Glutamatergic neuron (in vitro differentiated cells): ENCODE measurements around the gene CATSPERE. TPM values are rescaled to one million over a fixed set of nuclear protein-coding genes. Genes with fewer than 3 reads are reported as not detected.
"Not testable (repeated sequence)": the region's sequence is repeated elsewhere in the genome, so short reads cannot be mapped to it uniquely, and the experiment has no call there.

Experiments used
- DNase-seq: peaks from one replicate; pipeline ENCODE4 v3.0.0; 2022
- H3K27ac Mint-ChIP-seq: one replicate; pipeline ENCODE4 v1.8.0; 2020; ENCODE audit warnings: mild to moderate bottlenecking, mixed read lengths, inconsistent platforms; ENCODE audit not compliant: unreplicated experiment
- H3K27me3 Mint-ChIP-seq: one replicate; pipeline ENCODE4 v1.8.0; 2020; ENCODE audit warnings: mild to moderate bottlenecking, moderate library complexity, mixed read lengths, inconsistent platforms; ENCODE audit not compliant: unreplicated experiment
- H3K36me3 Mint-ChIP-seq: one replicate; pipeline ENCODE4 v1.8.0; 2020; ENCODE audit warnings: mild to moderate bottlenecking, mixed read lengths, inconsistent platforms; ENCODE audit not compliant: unreplicated experiment
- H3K4me1 Mint-ChIP-seq: one replicate; pipeline ENCODE4 v1.8.0; 2020; ENCODE audit warnings: mild to moderate bottlenecking, low read depth, mixed read lengths, inconsistent platforms; ENCODE audit not compliant: unreplicated experiment
- H3K4me3 Mint-ChIP-seq: one replicate; pipeline ENCODE4 v1.8.0; 2020; ENCODE audit warnings: mild to moderate bottlenecking, mixed read lengths, inconsistent platforms; ENCODE audit not compliant: unreplicated experiment
- H3K9me3 Mint-ChIP-seq: one replicate; pipeline ENCODE4 v1.8.0; 2020; ENCODE audit warnings: mild to moderate bottlenecking, moderate library complexity, mixed read lengths, inconsistent platforms; ENCODE audit not compliant: unreplicated experiment
- CTCF ChIP-seq: fragments of 200-600 bp; sonication (generic); IDR thresholded peaks from one replicate; pipeline ENCODE4 v1.5.0; 2021; ENCODE audit not compliant: partially characterized antibody, unreplicated experiment
- total RNA-seq: library from RNA; stranded (reverse); fragmentation: NEBNext Ultra II Directional; extraction: Animal tissue kit (Norgen Biotek cat#: 25700); gene quantifications from one replicate; pipeline ENCODE4 v1.2.1, GENCODE V29; 2021; ENCODE audit not compliant: unreplicated experiment

The CATSPERE gene
- total RNA-seq, 1 donor from 2014 or later, result 0.59 TPM

- no peak overlapping the region for H3K27ac Mint-ChIP-seq
- no peak for TF ChIP-seq CTCF
- no peaks in the 10 kb centered on the region for H3K36me3 Mint-ChIP-seq
- peaks cover 7% of the 10 kb centered on the region for H3K27me3 Mint-ChIP-seq
- DNase-seq, result no peak
- H3K9me3 Mint-ChIP-seq, result no peaks in the 10 kb centered on the region
- peaks cover 10% of the 10 kb centered on the region for H3K4me1 Mint-ChIP-seq
- no peak overlapping the region for H3K4me3 Mint-ChIP-seq
Measured at GRCh38 chr1:244654108-244655038, 193.3 kb downstream of the CATSPERE start.

GRCh38 chr1:244655186-244655585 is 194.1 kb downstream of the CATSPERE start:
- H3K27me3 Mint-ChIP-seq, result peaks cover 6% of the 10 kb centered on the region
- H3K4me1 Mint-ChIP-seq, result peaks cover 10% of the 10 kb centered on the region

GRCh38 chr1:244657421-244657820 is 196.3 kb downstream of the CATSPERE start:
- Mint-ChIP-seq H3K36me3 (no peaks in the 10 kb centered on the region), H3K27me3 (peaks cover 3% of the 10 kb centered on the region), H3K27ac (no peak overlapping the region), H3K4me3 (no peak overlapping the region), H3K9me3 (no peaks in the 10 kb centered on the region), H3K4me1 (peaks cover 6% of the 10 kb centered on the region)
- DNase-seq, result no peak
- TF ChIP-seq CTCF, result no peak

More at GRCh38 chr1:244655186-244655585, 194.1 kb downstream of the CATSPERE start:
- Mint-ChIP-seq H3K4me3 (no peak overlapping the region), H3K27ac (no peak overlapping the region), H3K9me3 (no peaks in the 10 kb centered on the region), H3K36me3 (no peaks in the 10 kb centered on the region)
- TF ChIP-seq CTCF, result no peak
- DNase-seq, result no peak

GRCh38 chr1:244659694-244660093 is 198.6 kb downstream of the CATSPERE start:
- no peaks in the 10 kb centered on the region for H3K36me3 Mint-ChIP-seq
- peaks cover 6% of the 10 kb centered on the region for H3K4me1 Mint-ChIP-seq
- H3K9me3 Mint-ChIP-seq, result peaks cover 2% of the 10 kb centered on the region
- no peak overlapping the region for H3K4me3 Mint-ChIP-seq
- no peak for DNase-seq
- H3K27ac Mint-ChIP-seq, result no peak overlapping the region
- TF ChIP-seq CTCF, result no peak
- peaks cover 2% of the 10 kb centered on the region for H3K27me3 Mint-ChIP-seq

- Mint-ChIP-seq H3K9me3 (peaks cover 2% of the 10 kb centered on the region), H3K36me3 (no peaks in the 10 kb centered on the region), H3K27ac (no peak overlapping the region), H3K4me3 (no peak overlapping the region), H3K27me3 (peaks cover 2% of the 10 kb centered on the region), H3K4me1 (peaks cover 6% of the 10 kb centered on the region)
- no peak for DNase-seq
- TF ChIP-seq CTCF, result no peak
Measured at GRCh38 chr1:244660595-244660994, 199.5 kb downstream of the CATSPERE start.

- not testable (repeated sequence) for H3K27me3 Mint-ChIP-seq, DNase-seq, H3K4me1 Mint-ChIP-seq, H3K4me3 Mint-ChIP-seq, H3K9me3 Mint-ChIP-seq, H3K36me3 Mint-ChIP-seq, H3K27ac Mint-ChIP-seq
Measured at GRCh38 chr1:244661569-244662312, 200.7 kb downstream of the CATSPERE start.
